HEK293 (cell line): ENCODE data around the gene ENHO.

Experiments
- CTCF ChIP-seq: fragments of 450-650 bp; formaldehyde crosslinking; IDR thresholded peaks from 2 replicates; pipeline ENCODE4 v1.5.1; 2016; ENCODE audit warnings: missing biosample characterization, missing genetic modification characterization
- ZBTB17 ChIP-seq: fragments of 450-650 bp; formaldehyde crosslinking; IDR thresholded peaks from 2 replicates; pipeline ENCODE4 v1.5.1; 2016; ENCODE audit warnings: missing biosample characterization, missing genetic modification characterization
- ZBTB8A ChIP-seq: fragments of 450-650 bp; formaldehyde crosslinking; IDR thresholded peaks from 2 replicates; pipeline ENCODE4 v1.5.1; 2016; ENCODE audit warnings: missing biosample characterization, missing genetic modification characterization
- ZNF10 ChIP-seq: fragments of 450-650 bp; formaldehyde crosslinking; IDR thresholded peaks from 2 replicates; pipeline ENCODE4 v1.5.1; 2017; ENCODE audit warnings: missing biosample characterization, missing genetic modification characterization
- ZNF23 ChIP-seq: fragments of 450-650 bp; formaldehyde crosslinking; IDR thresholded peaks from 2 replicates; pipeline ENCODE4 v1.5.1; 2016; ENCODE audit warnings: missing biosample characterization, missing genetic modification characterization, borderline replicate concordance
- ZNF692 ChIP-seq: fragments of 450-650 bp; formaldehyde crosslinking; IDR thresholded peaks from 2 replicates; pipeline ENCODE4 v1.5.1; 2016; ENCODE audit warnings: missing biosample characterization, missing genetic modification characterization

- TF ChIP-seq CTCF (no peak), ZNF692 (tag by site-specific recombination) (no peak), ZNF23 (no peak), ZBTB17 (tag by site-specific recombination) (no peak), ZBTB8A (tag by site-specific recombination) (no peak), ZNF10 (tag by site-specific recombination) (no peak)
Observed at GRCh38 chr9:34490360-34490759, 32.4 kb downstream of the ENHO start.
